Measurements from ENCODE around the gene CRKL.
"Not testable (repeated sequence)": the region's sequence is repeated elsewhere in the genome, so short reads cannot be mapped to it uniquely, and the experiment has no call there.

The CRKL gene

DNA sequence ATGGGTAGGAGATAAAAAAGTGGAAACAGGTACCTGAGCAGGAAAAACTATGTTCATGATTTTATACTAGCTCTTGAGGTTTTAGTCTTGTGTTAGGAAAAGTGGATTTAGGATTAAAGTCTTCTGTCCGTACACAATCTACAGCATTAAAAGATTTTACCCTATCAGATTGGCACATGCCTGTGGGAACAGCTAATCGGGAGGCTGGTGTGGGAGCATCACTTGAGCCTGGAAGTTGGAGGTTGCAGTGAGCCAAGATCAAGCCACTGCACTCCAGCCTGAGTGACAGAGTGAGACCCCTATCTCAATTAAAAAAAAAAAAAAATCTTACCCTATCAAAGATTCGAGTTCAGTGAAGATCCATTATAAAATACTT, 12.2 kb upstream of the CRKL start:
- TF ChIP-seq EZH2phosphoT487 (IDR thresholded peaks at IDR 0.05; ENCODE audit: low read depth): no peak
- TF ChIP-seq, protein P1, sequence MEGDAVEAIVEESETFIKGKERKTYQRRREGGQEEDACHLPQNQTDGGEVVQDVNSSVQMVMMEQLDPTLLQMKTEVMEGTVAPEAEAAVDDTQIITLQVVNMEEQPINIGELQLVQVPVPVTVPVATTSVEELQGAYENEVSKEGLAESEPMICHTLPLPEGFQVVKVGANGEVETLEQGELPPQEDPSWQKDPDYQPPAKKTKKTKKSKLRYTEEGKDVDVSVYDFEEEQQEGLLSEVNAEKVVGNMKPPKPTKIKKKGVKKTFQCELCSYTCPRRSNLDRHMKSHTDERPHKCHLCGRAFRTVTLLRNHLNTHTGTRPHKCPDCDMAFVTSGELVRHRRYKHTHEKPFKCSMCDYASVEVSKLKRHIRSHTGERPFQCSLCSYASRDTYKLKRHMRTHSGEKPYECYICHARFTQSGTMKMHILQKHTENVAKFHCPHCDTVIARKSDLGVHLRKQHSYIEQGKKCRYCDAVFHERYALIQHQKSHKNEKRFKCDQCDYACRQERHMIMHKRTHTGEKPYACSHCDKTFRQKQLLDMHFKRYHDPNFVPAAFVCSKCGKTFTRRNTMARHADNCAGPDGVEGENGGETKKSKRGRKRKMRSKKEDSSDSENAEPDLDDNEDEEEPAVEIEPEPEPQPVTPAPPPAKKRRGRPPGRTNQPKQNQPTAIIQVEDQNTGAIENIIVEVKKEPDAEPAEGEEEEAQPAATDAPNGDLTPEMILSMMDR (IDR thresholded peaks at IDR 0.05; ENCODE audit: low read depth, low read length): no peak
- Histone ChIP-seq H3K9ac (ENCODE audit: low read length) (no peak overlapping the region), H3K4me1 (ENCODE audit: low read length) (no peaks in the 10 kb centered on the region), H3K79me2 (ENCODE audit: low read length) (no peaks in the 10 kb centered on the region), H3K4me2 (ENCODE audit: low read length) (no peak overlapping the region), H3K36me3 (replicated peaks; ENCODE audit: low read depth, low read length) (no peaks in the 10 kb centered on the region), H3K27me3 (ENCODE audit: low read depth, low read length) (peaks cover 17% of the 10 kb centered on the region), H3K27ac (ENCODE audit: low read length) (no peak overlapping the region), H3K4me3 (ENCODE audit: low read length) (no peak overlapping the region), H2AFZ (ENCODE audit: low read depth, low read length) (no peak overlapping the region), H4K20me1 (ENCODE audit: insufficient read depth, low read length) (no peaks in the 10 kb centered on the region), H3K9me3 (ENCODE audit: insufficient read depth, low read length) (no peaks in the 10 kb centered on the region)

DNA sequence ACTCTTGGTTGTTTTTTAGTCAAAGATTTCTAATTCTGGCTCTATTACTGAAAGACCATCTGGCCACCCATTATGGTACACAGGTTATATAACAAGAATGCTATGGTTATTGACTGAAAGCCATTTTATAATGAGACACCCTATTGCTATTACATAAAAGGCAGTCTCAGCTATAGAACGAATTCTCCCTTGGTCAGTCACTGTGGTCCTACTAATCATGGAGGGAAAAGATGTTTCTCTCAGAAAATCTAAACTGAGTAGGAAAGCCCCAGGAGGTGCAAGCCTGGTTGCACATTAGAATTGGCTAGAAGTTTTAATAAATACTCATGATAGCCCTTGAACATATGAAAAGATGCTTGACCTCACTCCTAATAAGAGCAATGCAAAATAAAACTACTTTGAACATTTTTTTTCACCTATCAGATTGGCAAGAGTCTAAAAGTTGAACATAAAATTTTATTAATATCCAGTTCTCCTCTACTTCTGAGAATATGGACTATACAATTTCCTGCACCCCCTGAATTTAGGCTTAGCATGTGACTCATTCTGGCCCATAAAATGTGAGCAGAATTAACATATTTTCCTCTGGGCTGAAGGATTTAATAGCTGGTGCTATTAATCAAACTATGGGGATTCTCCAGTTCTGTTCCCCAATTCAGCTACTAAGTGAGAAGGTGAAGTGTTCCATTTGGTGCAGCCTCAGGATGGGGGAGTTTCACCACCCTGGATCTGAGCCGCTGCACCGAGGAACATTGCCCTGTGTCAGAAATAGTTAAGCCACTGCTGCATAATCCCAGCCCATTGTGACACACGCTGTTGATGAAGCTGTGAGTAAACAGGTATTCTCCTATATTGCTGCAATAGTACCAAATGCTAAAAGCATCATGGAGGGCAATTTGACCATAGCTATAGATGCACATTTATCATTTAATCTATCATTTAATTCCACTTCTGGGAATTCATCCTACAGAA, 11.5 kb upstream of the CRKL start:
- no peaks in the 10 kb centered on the region for H3K79me2 ChIP-seq (ENCODE audit: low read length)
- no peaks in the 10 kb centered on the region for H3K36me3 ChIP-seq (replicated peaks; ENCODE audit: low read depth, low read length)
- no peak overlapping the region for H3K27ac ChIP-seq (ENCODE audit: low read length)

DNA sequence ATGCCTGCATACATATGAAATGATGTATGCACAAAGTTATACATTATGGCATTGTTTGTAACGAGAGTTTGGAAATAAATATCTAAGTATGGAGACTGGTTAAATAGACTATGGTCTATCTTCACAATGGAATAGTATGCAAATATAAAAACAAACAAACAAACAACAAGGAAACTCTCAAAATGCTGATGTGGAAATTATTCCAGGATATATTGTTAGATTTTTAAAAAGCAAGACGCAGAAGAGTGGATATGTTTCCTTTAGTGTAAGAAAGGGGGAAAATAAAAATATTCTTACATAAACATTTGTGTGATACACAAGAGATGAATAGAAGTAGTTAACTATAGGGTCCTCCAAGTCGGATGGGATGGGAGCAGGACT, 10.8 kb upstream of the CRKL start:
- Histone ChIP-seq H3K4me3 (ENCODE audit: low read length) (no peak overlapping the region), H3K79me2 (ENCODE audit: low read length) (no peaks in the 10 kb centered on the region), H2AFZ (ENCODE audit: low read depth, low read length) (no peak overlapping the region), H3K4me1 (ENCODE audit: low read length) (no peaks in the 10 kb centered on the region), H3K36me3 (replicated peaks; ENCODE audit: low read depth, low read length) (no peaks in the 10 kb centered on the region), H3K4me2 (ENCODE audit: low read length) (no peak overlapping the region), H3K9ac (ENCODE audit: low read length) (no peak overlapping the region), H3K27ac (ENCODE audit: low read length) (no peak overlapping the region), H3K27me3 (ENCODE audit: low read depth, low read length) (peaks cover 17% of the 10 kb centered on the region), H4K20me1 (ENCODE audit: insufficient read depth, low read length) (no peaks in the 10 kb centered on the region), H3K9me3 (ENCODE audit: insufficient read depth, low read length) (no peaks in the 10 kb centered on the region)
- no peak for TF ChIP-seq EZH2phosphoT487 (IDR thresholded peaks at IDR 0.05; ENCODE audit: low read depth)
- TF ChIP-seq, protein P1 (IDR thresholded peaks at IDR 0.05; ENCODE audit: low read depth, low read length): no peak

More for the DNA sequence above, 11.5 kb upstream of the CRKL start:
- Histone ChIP-seq H3K4me2 (ENCODE audit: low read length) (no peak overlapping the region), H2AFZ (ENCODE audit: low read depth, low read length) (no peak overlapping the region), H3K9ac (ENCODE audit: low read length) (no peak overlapping the region), H3K4me3 (ENCODE audit: low read length) (no peak overlapping the region), H3K27me3 (ENCODE audit: low read depth, low read length) (peaks cover 17% of the 10 kb centered on the region), H3K4me1 (ENCODE audit: low read length) (no peaks in the 10 kb centered on the region), H3K9me3 (ENCODE audit: insufficient read depth, low read length) (no peaks in the 10 kb centered on the region), H4K20me1 (ENCODE audit: insufficient read depth, low read length) (no peaks in the 10 kb centered on the region)
- TF ChIP-seq, protein P1 (IDR thresholded peaks at IDR 0.05; ENCODE audit: low read depth, low read length): no peak
- no peak for TF ChIP-seq EZH2phosphoT487 (IDR thresholded peaks at IDR 0.05; ENCODE audit: low read depth)

DNA sequence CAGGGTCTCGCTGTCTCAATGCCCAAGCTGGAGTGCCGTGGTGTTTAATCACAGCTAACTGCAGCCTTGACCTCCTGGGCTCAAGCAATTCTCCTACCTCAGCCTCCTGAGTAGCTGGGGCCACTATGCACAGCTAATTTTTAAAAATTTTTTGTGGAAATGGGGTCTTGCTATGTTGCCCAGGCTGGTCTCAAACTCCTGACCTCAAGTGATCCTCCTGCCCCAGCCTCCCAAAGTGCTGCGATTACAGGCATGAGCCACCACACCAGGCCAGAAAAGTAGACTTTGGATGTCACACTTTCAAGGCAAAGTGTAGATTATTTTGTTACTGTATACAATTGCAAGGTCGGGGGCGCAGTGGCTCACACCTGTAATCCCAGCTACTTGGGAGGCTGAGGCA, 8.5 kb upstream of the CRKL start:
- not testable (repeated sequence) for H3K9ac ChIP-seq (ENCODE audit: low read length); H3K79me2 ChIP-seq (ENCODE audit: low read length); H3K9me3 ChIP-seq (ENCODE audit: insufficient read depth, low read length); H4K20me1 ChIP-seq (ENCODE audit: insufficient read depth, low read length); H3K27ac ChIP-seq (ENCODE audit: low read length); H3K4me1 ChIP-seq (ENCODE audit: low read length); H3K36me3 ChIP-seq (replicated peaks; ENCODE audit: low read depth, low read length); H3K4me3 ChIP-seq (ENCODE audit: low read length); H3K4me2 ChIP-seq (ENCODE audit: low read length); H2AFZ ChIP-seq (ENCODE audit: low read depth, low read length)
- H3K27me3 ChIP-seq (ENCODE audit: low read depth, low read length): peaks cover 17% of the 10 kb centered on the region
